GM12892 (cell line): ENCODE data around the gene MACC1.

Experiments used
- POLR2AphosphoS5 ChIP-seq: IDR thresholded peaks from 2 replicates; pipeline ENCODE4 v1.6.1; 2011; ENCODE audit warnings: low read depth, low read length, control low read depth
- TAF1 ChIP-seq: IDR thresholded peaks from 2 replicates; pipeline ENCODE4 v1.6.1; 2011; ENCODE audit warnings: low read depth, mild to moderate bottlenecking, control low read depth, low read length, borderline replicate concordance

GRCh38 chr7:20217193-20217948, at the start of gene MACC1:
- TF ChIP-seq POLR2AphosphoS5 (peak; percentile 48; the same call in 1 of the 2 replicates), TAF1 (peak; percentile 27; the same call in 1 of the 2 replicates)
